ENCODE results near the gene HNRNPR. TPM values are rescaled to one million over a fixed set of nuclear protein-coding genes. Genes with fewer than 3 reads are reported as not detected.

The HNRNPR gene
- total RNA-seq, 2 donors from 2014 or later = 40.5 to 51.6 TPM

- no peaks in the 10 kb centered on the region for H3K27me3 ChIP-seq
- no peak overlapping the region for H3K4me3 ChIP-seq
- H3K27ac ChIP-seq = no peak overlapping the region
- DNase-seq (ENCODE audit: low spot score) = no peak
- H3K9me3 ChIP-seq = no peaks in the 10 kb centered on the region
- H3K4me1 ChIP-seq = peaks cover 0 to 5% of the 10 kb centered on the region in 2 donors
- no peaks in the 10 kb centered on the region for H3K36me3 ChIP-seq
- TF ChIP-seq CTCF (IDR thresholded peaks at IDR 0.05) = no peak
Measured at GRCh38 chr1:23354245-23354644, 10.2 kb upstream of the HNRNPR start.

GRCh38 chr1:23352096-23352695 is 8.1 kb upstream of the HNRNPR start:
- Histone ChIP-seq H3K9me3 (no peaks in the 10 kb centered on the region), H3K4me3 (no peak overlapping the region), H3K27me3 (no peaks in the 10 kb centered on the region), H3K36me3 (no peaks in the 10 kb centered on the region), H3K27ac (no peak overlapping the region), H3K4me1 (peaks cover 0 to 2% of the 10 kb centered on the region in 2 donors)
- TF ChIP-seq CTCF (IDR thresholded peaks at IDR 0.05) = no peak
- DNase-seq (ENCODE audit: low spot score) = no peak

- H3K9me3 ChIP-seq = no peaks in the 10 kb centered on the region
- no peaks in the 10 kb centered on the region for H3K27me3 ChIP-seq
- peaks cover 0 to 29% of the 10 kb centered on the region in 2 donors for H3K4me1 ChIP-seq
- H3K36me3 ChIP-seq = no peaks in the 10 kb centered on the region
- DNase-seq (ENCODE audit: low spot score) = no peak
- H3K27ac ChIP-seq = no peak overlapping the region
- no peak overlapping the region for H3K4me3 ChIP-seq
- TF ChIP-seq CTCF (IDR thresholded peaks at IDR 0.05) = no peak
Measured at GRCh38 chr1:23345920-23346319, 1.8 kb upstream of the HNRNPR start.

- Histone ChIP-seq H3K36me3 (no peaks in the 10 kb centered on the region), H3K27ac (peak overlapping the region; percentile 96 to 97), H3K4me3 (peak overlapping the region; percentile 86 to 90), H3K4me1 (peaks cover 0 to 38% of the 10 kb centered on the region in 2 donors), H3K27me3 (no peaks in the 10 kb centered on the region), H3K9me3 (no peaks in the 10 kb centered on the region)
- DNase-seq (ENCODE audit: low spot score) = no peak
- no peak for TF ChIP-seq CTCF (IDR thresholded peaks at IDR 0.05)
Measured at GRCh38 chr1:23344987-23345472, 946 bp upstream of the HNRNPR start.

- Histone ChIP-seq H3K27me3 (no peaks in the 10 kb centered on the region), H3K9me3 (no peaks in the 10 kb centered on the region), H3K4me3 (peak overlapping the region; percentile 86 to 90), H3K36me3 (no peaks in the 10 kb centered on the region), H3K27ac (peak overlapping the region; percentile 96 to 97), H3K4me1 (peaks cover 0 to 54% of the 10 kb centered on the region in 2 donors)
- no peak for DNase-seq (ENCODE audit: low spot score)
- TF ChIP-seq CTCF (IDR thresholded peaks at IDR 0.05) = no peak
Measured at GRCh38 chr1:23343221-23344110, 618 bp downstream of the HNRNPR start.

Measured in right atrium auricular region (tissue), 2 donors.